ENCODE measurements around the gene MAPKBP1.

GRCh38 chr15:41832208-41832607 is 57.9 kb downstream of the MAPKBP1 start:
- TF ChIP-seq LEF1 (IDR thresholded peaks at IDR 0.05; ENCODE audit: borderline replicate concordance) (no peak), PKNOX1 (IDR thresholded peaks at IDR 0.05) (no peak), FOXA1 (IDR thresholded peaks at IDR 0.05) (no peak), NFRKB (IDR thresholded peaks at IDR 0.05) (no peak), SP1 (IDR thresholded peaks at IDR 0.05) (no peak), ZNF384 (IDR thresholded peaks at IDR 0.05) (no peak), ARNT (IDR thresholded peaks at IDR 0.05) (no peak), HDGF (IDR thresholded peaks at IDR 0.05; ENCODE audit: borderline replicate concordance) (no peak)

Data from HEK293T (cell line).